OCI-M1 (cell line): ENCODE data around the gene TGFBR2.

Experiments used
- DNase-seq: peaks from one replicate; lab custom pipeline; 2025; lab: John Stamatoyannopoulos, UW

Gene TGFBR2

GRCh38 chr3:30602946-30603345 lies 3.5 kb upstream of the TGFBR2 start:
- DNase-seq = peak; percentile 28

DNA sequence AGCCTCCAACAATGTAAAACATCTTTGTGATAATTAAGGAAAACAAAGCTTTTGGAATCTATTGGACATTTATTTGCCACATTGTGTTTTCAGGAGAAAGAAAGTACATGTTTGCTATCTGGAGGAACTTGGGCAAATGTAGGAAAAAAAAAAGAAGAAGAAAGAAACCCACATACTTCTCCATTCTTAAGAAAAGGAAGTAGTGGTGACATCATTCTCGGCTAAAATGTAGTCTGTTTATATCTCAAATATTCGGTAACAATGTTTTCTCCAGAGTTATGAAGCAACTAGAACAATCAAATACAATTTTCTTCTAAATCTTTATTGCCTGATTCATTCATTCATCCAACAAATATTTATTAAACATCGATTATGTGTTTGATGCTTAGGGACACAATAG lies 2.3 kb upstream of the TGFBR2 start:
- DNase-seq = peak; percentile 85

DNA sequence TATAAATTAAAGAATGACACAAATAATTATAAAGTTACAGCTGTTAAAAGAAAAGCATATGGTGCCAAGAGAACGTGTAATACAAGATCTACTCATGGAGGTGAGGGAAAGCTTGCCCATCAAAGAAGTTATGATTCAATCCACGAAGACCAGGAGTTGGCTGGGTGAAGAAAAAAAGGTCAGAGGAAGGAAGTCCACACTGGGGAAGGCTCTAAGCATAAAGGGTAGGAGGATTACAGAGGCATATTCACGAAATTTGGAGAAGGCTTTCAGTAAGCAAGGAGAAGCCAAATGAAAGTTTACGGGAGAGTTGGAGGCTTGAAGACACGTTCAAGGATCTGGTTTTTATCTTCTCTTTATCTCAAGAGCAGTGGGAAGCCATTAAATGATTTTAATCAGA lies 1.8 kb upstream of the TGFBR2 start:
- peak; percentile 73 for DNase-seq

- DNase-seq = peak; percentile 61
These were observed 1.4 kb upstream of the TGFBR2 start for GRCh38 chr3:30605005-30605404.

DNA sequence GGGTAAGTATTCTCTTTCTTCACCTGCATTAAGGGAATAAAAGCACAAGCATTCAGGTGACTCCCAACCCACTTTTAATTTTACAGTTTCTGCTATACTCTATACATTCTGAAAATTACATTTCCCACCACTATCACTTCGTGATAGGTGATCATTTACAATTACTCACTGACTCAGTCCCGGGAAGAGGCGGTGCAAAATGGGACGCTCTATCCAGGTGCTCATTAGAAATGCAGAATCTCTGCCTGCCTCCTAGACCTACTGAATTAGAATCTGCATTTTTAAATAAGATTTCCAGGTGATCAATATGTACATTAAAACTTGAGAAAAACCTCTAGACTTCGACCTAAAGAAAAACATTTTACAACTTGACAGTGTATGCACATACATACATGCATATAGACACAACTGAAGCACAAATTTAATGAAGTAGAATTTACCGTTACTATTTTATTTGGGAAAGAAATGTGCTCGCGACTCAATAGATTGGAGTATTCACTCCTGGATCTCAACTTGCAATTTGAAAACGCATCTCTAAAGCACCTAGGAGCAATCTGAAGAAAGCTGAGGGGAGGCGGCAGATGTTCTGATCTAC lies 598 bp upstream of the TGFBR2 start:
- DNase-seq = no peak

DNA sequence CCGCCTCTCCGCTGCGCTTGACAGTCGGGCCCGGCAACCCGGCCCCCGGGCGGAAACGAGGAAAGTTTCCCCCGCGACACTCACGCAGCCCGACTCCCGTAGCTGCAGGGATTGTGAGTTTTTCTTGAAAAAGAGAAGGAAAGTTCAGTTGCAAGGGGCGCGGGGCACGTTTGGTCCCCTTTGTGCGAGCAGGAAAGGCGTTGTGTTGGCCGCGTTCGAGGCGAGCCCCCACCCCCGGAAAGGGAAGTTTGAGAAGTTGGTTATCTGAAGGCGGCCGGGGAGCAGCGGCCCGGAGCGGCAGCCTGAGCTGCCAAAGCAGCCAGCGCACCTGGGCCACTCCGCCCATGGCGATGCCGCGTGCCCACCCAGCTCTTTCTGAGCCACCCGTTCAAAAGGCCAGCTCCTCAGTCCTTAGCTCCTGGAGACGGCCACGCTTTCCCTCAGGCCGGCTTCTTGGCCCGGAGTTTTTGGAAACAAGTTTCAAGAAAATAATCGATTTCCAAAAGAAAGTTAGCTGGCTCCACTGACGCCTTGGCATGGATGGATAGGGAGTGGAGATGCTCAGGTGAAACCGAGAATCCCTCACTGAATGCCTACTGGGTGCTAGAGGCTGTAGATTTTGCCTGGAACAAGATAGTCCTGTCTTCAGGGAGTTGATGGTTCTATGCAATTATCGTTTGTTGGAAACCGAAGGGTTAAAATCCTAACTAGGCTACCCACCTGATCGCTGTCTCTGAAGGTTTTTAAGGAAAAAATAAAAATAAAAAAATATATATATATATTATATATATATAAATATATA lies 832 bp downstream of the TGFBR2 start:
- peak; percentile 78 for DNase-seq

DNA sequence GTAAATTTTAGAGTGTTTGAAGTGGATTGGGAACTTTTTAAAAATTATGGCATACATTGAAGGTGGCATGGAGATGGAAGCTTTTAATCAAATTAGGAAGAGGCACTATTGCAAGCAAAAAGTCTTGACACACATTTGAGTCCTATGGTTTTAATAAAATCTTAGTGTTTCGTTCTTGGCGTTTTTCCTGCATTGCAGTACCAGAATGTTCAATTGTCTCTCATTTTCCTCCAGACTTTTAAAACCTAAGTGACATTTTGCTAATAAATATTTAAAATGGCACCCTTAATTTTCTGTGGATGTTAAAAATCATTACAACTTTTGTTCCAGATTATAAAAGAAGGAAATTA lies 2.2 kb downstream of the TGFBR2 start:
- no peak for DNase-seq

DNA sequence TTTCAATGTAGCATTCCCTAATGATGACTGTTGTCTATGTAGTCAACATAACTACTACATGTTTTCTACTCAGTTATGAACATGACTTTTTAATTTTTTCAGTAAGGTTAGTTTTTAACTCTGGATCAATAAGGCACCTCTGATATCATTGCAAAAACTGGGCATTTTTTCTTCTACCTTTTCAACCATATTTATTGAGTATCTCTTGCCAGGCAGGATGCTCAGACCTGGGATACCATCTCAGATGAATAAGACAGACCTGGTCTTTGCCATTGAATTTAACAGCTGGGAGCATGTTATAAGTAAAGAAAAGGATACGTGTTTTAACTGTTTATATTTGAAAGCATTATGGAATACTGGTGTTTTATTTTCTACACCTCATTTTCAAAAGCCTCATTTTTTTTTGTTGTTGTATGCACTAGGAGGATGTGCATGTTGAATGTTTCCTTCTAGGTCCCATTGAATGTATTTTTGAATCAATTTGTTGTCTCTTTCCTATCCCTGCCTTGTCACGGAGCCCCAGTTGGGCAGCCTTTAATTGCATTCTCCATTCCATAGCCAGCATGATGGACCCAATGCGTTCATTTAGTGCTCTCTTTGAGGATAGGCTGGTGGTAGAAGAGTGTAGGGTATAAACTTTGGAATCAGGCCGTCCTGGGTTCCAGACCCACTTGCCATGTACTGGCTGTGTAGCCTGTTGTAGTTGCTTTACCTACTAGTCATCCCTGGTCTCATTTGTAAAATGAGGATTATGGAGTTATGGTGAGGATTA lies 3.7 kb downstream of the TGFBR2 start:
- DNase-seq = no peak

GRCh38 chr3:30610702-30611368 lies 4.4 kb downstream of the TGFBR2 start:
- no peak for DNase-seq

DNA sequence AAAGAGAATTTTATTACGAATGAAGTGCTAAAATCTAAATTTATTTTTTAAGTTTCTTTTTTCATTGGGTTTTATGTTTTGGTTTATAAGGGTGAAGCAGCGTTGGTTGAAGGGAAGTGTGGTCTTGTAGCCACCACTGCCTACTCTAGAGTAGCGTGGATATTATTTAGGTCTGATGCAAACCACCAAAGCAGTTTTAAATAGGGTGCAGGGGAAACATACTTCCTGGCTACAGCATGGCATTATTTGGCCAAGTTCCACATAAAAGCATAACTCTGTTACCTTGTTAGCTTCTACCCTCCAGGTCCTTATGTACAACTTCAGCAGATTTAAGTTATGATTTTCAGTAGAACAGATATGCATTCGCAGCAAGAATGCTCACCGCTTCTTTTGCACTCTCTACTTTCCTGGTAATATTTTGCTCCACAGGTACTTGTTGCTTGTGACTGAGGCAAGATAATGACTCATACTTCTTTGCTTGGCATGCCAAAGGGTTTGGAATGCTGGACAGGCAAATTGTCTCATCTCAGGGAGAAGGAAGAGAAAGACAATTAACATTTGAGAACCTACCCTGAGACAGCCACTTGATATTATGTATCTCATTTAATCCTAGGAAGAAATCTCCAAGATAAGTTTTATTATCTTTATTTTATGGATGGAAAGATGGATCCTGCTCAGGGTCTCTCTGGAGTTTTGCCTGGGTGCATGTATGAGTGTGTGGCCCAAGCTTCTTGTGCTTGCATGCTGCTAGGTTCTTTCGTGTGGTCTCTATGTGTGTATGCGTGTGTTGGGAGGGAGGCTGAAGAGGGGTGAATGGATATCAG lies 5.4 kb downstream of the TGFBR2 start:
- no peak for DNase-seq

DNA sequence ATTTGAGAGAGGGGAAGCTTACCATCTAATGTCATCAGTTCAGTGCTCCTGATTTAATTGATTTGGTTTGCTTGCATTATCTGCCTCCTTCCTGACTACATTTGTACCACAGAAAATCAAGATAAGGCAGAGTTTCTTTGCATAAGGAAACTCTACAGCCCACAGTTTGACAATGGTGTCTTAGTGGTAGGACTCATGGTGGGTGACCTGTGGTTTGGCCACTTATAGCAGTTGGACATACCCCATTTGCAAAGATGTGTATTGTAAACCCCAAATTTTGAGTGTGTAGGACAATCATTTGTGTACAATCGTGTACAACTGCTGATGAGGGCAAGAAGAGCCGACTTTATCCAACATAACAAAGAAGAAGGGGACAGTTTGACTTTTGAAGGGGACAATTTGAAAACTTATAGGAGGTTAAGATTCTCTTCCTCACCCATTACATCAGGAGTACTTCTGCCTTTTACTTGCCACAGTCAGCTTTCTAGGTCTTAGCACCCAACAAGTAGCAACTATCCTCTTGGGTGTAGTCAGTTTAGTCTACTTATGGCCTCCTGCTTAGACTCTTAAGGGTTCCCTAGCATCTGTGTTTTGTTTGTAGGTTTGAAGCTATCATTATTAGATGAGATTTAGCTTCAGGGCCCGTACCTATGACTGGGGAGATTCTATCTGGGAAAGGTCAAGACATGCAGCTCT lies 6.2 kb downstream of the TGFBR2 start:
- DNase-seq = peak; percentile 19

GRCh38 chr3:30613133-30613825 lies 6.9 kb downstream of the TGFBR2 start:
- no peak for DNase-seq

GRCh38 chr3:30614373-30614772 lies 8.0 kb downstream of the TGFBR2 start:
- DNase-seq = no peak

DNA sequence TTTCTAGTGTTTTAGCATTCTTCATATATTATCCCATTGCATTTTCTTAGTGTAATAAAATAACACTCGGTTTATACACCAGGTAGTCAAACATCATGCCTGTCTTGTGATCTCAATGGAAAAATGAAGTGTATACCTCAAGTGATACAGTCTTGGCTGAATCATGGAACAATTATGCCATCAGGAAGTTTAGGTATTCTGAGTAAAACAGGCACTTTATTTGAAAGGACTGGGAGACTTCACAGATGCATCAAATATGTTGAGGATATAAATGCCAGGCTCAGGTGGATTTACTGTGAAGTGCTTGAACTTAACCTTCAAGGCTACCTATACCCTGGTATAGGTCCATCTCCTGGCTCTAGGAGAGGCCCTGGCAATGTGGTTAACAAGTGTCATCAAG lies 8.5 kb downstream of the TGFBR2 start:
- no peak for DNase-seq

DNA sequence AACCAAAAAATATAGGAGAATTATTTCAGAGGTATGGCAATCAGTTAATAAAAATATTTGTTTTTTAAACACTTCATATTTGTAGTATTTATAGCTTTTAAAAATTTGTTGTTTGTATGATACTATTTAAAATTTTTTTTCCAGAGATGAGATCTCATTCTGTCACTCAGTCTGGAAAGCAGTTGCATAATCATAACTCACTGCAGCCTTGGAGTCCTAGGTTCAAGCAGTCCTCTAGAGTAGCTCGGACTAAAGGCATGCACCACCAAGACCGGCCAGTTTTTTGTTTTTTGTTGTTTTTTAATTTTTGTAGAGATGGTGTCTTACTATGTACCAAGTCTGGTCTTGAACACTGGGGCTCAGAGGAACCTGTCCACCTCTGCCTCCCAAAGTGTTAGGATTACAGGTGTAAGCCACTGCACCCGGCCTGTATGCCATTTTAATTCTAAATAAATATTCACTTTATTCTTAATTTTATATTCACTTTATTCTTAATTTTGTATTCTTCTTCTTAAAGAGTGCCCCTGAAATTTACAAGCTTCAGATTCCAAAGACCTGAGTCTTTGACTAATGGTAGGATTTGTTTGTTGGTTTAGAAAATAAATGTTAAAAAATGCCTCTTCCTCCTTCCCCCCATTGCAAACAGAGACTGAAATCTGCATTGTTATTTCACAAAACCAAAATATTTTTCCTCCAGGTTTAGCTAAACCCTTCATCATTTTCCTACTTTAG lies 9.4 kb downstream of the TGFBR2 start:
- DNase-seq = peak; percentile 16

GRCh38 chr3:30616347-30617027 lies 10.1 kb downstream of the TGFBR2 start:
- no peak for DNase-seq

- DNase-seq = no peak
These were observed 10.7 kb downstream of the TGFBR2 start for GRCh38 chr3:30617069-30617468.

GRCh38 chr3:30617653-30618052 lies 11.3 kb downstream of the TGFBR2 start:
- no peak for DNase-seq

DNA sequence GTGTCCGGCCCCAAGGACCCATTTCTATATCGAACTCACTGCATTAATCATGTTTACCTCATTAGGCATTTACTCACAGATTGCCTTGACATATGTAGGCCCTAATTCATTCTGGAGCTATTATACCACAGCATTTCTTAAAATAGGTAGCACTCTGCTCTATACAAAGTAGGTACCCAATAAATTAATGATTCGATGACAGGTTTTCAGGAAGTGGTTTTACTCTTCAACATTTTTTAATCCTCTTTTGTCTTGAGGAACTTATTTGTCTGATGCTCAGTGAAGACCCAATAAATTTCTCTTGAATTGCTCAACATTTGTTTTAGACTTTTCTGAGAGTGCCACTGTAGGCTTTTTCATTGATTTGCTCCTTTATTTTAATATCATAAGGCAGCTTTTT lies 12.1 kb downstream of the TGFBR2 start:
- DNase-seq = no peak
